H1 (cell line): ENCODE measurements around the gene LRP1. TPM values are rescaled to one million over a fixed set of nuclear protein-coding genes. Genes with fewer than 3 reads are reported as not detected.

Experiments
- CTCF ChIA-PET: fragments of 300-600 bp; sonication (Branson Sonifier 250); formaldehyde crosslinking; loops from one replicate; lab custom pipeline; 2021; ENCODE audit not compliant: partially characterized antibody; lab: Charles Lee
- POLR2A ChIA-PET: fragments of 300-600 bp; sonication (Branson Sonifier 250); formaldehyde crosslinking; loops from one replicate; lab custom pipeline; 2021; ENCODE audit warnings: inconsistent platforms; ENCODE audit not compliant: partially characterized antibody; lab: Charles Lee
- DNase-seq, 2 experiments: peaks; one replicate each; pipeline versions ENCODE4 v3.0.0 to v3.0.0-alpha.2; 2010 to 2022; ENCODE audit warnings: low spot score in 2 of 2, low read depth in 1 of 2, mixed read lengths in 1 of 2
- FAIRE-seq: peaks from 2 replicates; lab custom pipeline; 2011; peaks lifted over from hg19 to GRCh38; lab: Jason Lieb, UNC
- H2AFZ ChIP-seq: 2 replicates; pipeline ENCODE4 v1.8.1; 2012; ENCODE audit warnings: low read length, inconsistent platforms
- H2AK5ac ChIP-seq: 2 replicates; pipeline ENCODE4 v1.6.1; 2013; ENCODE audit warnings: low read depth, low read length
- H2BK120ac ChIP-seq: replicated peaks from 2 replicates; pipeline ENCODE3; 2013; ENCODE audit warnings: low read depth, low read length, inconsistent platforms
- H2BK12ac ChIP-seq: 2 replicates; pipeline ENCODE4 v1.6.1; 2013; ENCODE audit warnings: low read depth, low read length
- H2BK15ac ChIP-seq: 2 replicates; pipeline ENCODE4 v1.6.1; 2013; ENCODE audit warnings: low read length
- H2BK20ac ChIP-seq: 2 replicates; pipeline ENCODE4 v1.6.1; 2013; ENCODE audit warnings: low read length
- H2BK5ac ChIP-seq: 2 replicates; pipeline ENCODE4 v1.6.1; 2013; ENCODE audit warnings: low read depth, low read length
- H3K14ac ChIP-seq: 2 replicates; pipeline ENCODE4 v1.6.1; 2013; ENCODE audit warnings: inconsistent platforms; ENCODE audit not compliant: insufficient read length
- H3K18ac ChIP-seq: 2 replicates; pipeline ENCODE4 v1.6.1; 2013; ENCODE audit warnings: low read length; ENCODE audit errors: extremely low read depth
- H3K23ac ChIP-seq: 2 replicates; pipeline ENCODE4 v1.6.1; 2013; ENCODE audit warnings: inconsistent platforms; ENCODE audit not compliant: insufficient read length
- H3K23me2 ChIP-seq: 2 replicates; pipeline ENCODE4 v1.6.1; 2013; ENCODE audit warnings: low read depth, low read length
- H3K27ac ChIP-seq: 2 replicates; pipeline ENCODE4 v1.6.1; 2011; ENCODE audit warnings: low read depth, low read length, inconsistent platforms
- H3K27me3 ChIP-seq, 4 experiments: replicated peaks in 1 of 4; 1 replicate in 1 of 4; 2 replicates in 3 of 4; pipeline versions ENCODE4 v1.6.1 to v1.8.1; 2011 to 2013; ENCODE audit warnings: low read length in 3 of 4, mild to moderate bottlenecking in 3 of 4, inconsistent platforms in 2 of 4, mixed read lengths in 2 of 4, moderate library complexity in 1 of 4; ENCODE audit not compliant: control insufficient read depth in 3 of 4, insufficient read depth in 3 of 4; ENCODE audit errors: extremely low read depth in 1 of 4
- H3K36me3 ChIP-seq, 4 experiments: 2 replicates each; pipeline versions ENCODE4 v1.6.1 to v1.8.1; 2011 to 2013; ENCODE audit warnings: mild to moderate bottlenecking in 4 of 4, low read length in 3 of 4, moderate library complexity in 2 of 4, control low read depth in 1 of 4, inconsistent platforms in 1 of 4; ENCODE audit not compliant: insufficient read depth in 4 of 4, control insufficient read depth in 2 of 4
- H3K4ac ChIP-seq: replicated peaks from 2 replicates; pipeline ENCODE3; 2013; ENCODE audit warnings: low read length, low read depth, mixed read lengths, inconsistent platforms; ENCODE audit not compliant: insufficient read length
- H3K4me1 ChIP-seq, 4 experiments: replicated peaks in 1 of 4; 1 replicate in 1 of 4; 2 replicates in 3 of 4; pipeline versions ENCODE4 v1.6.1 to v1.8.1; 2011 to 2013; ENCODE audit warnings: low read length in 3 of 4, inconsistent platforms in 2 of 4, mixed read lengths in 1 of 4; ENCODE audit not compliant: insufficient read depth in 4 of 4, control insufficient read depth in 3 of 4
- H3K4me2 ChIP-seq, 2 experiments: 2 replicates each; pipeline versions ENCODE4 v1.6.1 to v1.8.1; 2011 to 2013; ENCODE audit warnings: low read depth in 2 of 2, low read length in 2 of 2, control low read depth in 1 of 2, inconsistent platforms in 1 of 2, mild to moderate bottlenecking in 1 of 2; ENCODE audit not compliant: insufficient read depth in 1 of 2
- H3K4me3 ChIP-seq, 4 experiments: fragments of 200-600, 300-600 bp in 1 of 4; sonication (generic), shearing (Covaris generic), sonication (Bioruptor Twin) in 1 of 4; 2 replicates each; pipeline versions ENCODE4 v1.5.1 to v1.8.1; 2011 to 2016; ENCODE audit warnings: low read length in 4 of 4, low read depth in 3 of 4, control low read depth in 2 of 4, inconsistent platforms in 2 of 4, mild to moderate bottlenecking in 2 of 4, mixed read lengths in 1 of 4, moderate library complexity in 1 of 4; ENCODE audit not compliant: insufficient read depth in 2 of 4; ENCODE audit errors: extremely low read depth in 1 of 4
- H3K56ac ChIP-seq: replicated peaks from 2 replicates; pipeline ENCODE3; 2013; ENCODE audit warnings: low read depth, mild to moderate bottlenecking, mixed read lengths, low read length, inconsistent platforms; ENCODE audit not compliant: insufficient read length
- H3K79me1 ChIP-seq: 2 replicates; pipeline ENCODE4 v1.6.1; 2013; ENCODE audit warnings: low read depth, low read length, control low read depth
- H3K79me2 ChIP-seq, 2 experiments: 2 replicates each; pipeline versions ENCODE4 v1.6.1 to v1.8.1; 2012 to 2013; ENCODE audit warnings: low read length in 2 of 2, mild to moderate bottlenecking in 2 of 2, inconsistent platforms in 1 of 2; ENCODE audit not compliant: insufficient read depth in 2 of 2, control insufficient read depth in 1 of 2
- H3K9ac ChIP-seq, 4 experiments: replicated peaks in 1 of 4; 1 replicate in 1 of 4; 2 replicates in 3 of 4; pipeline versions ENCODE4 v1.6.1 to v1.8.1; 2011 to 2013; ENCODE audit warnings: low read depth in 3 of 4, low read length in 3 of 4, control low read depth in 2 of 4, mild to moderate bottlenecking in 2 of 4, moderate library complexity in 2 of 4, inconsistent platforms in 1 of 4; ENCODE audit errors: extremely low read depth in 1 of 4
- H3K9me3 ChIP-seq, 2 experiments: 2 replicates each; pipeline versions ENCODE4 v1.6.1 to v1.8.1; 2012 to 2013; ENCODE audit warnings: mild to moderate bottlenecking in 2 of 2, moderate library complexity in 2 of 2, control low read depth in 1 of 2, inconsistent platforms in 1 of 2, low read depth in 1 of 2, low read length in 1 of 2, mixed read lengths in 1 of 2; ENCODE audit not compliant: insufficient read depth in 2 of 2
- H4K20me1 ChIP-seq, 2 experiments: replicated peaks in 1 of 2; 2 replicates each; pipeline versions ENCODE3 to v1.8.1; 2011 to 2013; ENCODE audit warnings: inconsistent platforms in 2 of 2, low read length in 2 of 2, mild to moderate bottlenecking in 1 of 2; ENCODE audit not compliant: insufficient read depth in 2 of 2, control insufficient read depth in 1 of 2
- H4K5ac ChIP-seq: 2 replicates; pipeline ENCODE4 v1.6.1; 2013; ENCODE audit warnings: low read length, low read depth, mixed read lengths, inconsistent platforms; ENCODE audit not compliant: insufficient read length
- H4K8ac ChIP-seq: 2 replicates; pipeline ENCODE4 v1.8.0; 2013; ENCODE audit warnings: mild to moderate bottlenecking, moderate library complexity, low read length, inconsistent platforms; ENCODE audit not compliant: insufficient read depth; ENCODE audit errors: extremely low read depth
- H4K91ac ChIP-seq: replicated peaks from 2 replicates; pipeline ENCODE3; 2013; ENCODE audit warnings: low read length, mixed read lengths, inconsistent platforms; ENCODE audit not compliant: insufficient read length
- ATF2 ChIP-seq: IDR thresholded peaks from 2 replicates; pipeline ENCODE4 v1.6.1; 2012; ENCODE audit warnings: low read length, inconsistent platforms
- WGBS, 2 experiments: shearing (Covaris generic) in 1 of 2; methylation state at CpG; one replicate each; pipeline versions ENCODE4 v1.1.6 to v1.1.7; 2013 to 2015; ENCODE audit warnings: low lambda C conversion rate in 2 of 2, mixed read lengths in 2 of 2, inconsistent platforms in 1 of 2, low coverage in 1 of 2, missing lambda C conversion rate in 1 of 2; ENCODE audit not compliant: insufficient replicate concordance in 2 of 2, insufficient coverage in 1 of 2, insufficient read length in 1 of 2; ENCODE audit errors: extremely low coverage in 1 of 2, missing lambda C conversion rate in 1 of 2; 5-methylcytosine and 5-hydroxymethylcytosine counted together
- polyA plus RNA-seq, 7 experiments: library from polyadenylated mRNA; depleted of rRNA in 3 of 7; stranded (reverse) in 5 of 7; unstranded in 2 of 7; fragments of >200 nt in 5 of 7; fragments of 200-250 nt in 2 of 7; gene quantifications; 1 replicate in 5 of 7; 2 replicates in 1 of 7; 4 replicates in 1 of 7; pipeline versions ENCODE4 v1.2.1 to v1.2.3, GENCODE V29; 2011 to 2013; ENCODE audit warnings: missing spikeins in 2 of 7, mixed read lengths in 2 of 7
- total RNA-seq: library from RNA; stranded (reverse); fragmentation: NEBNext Ultra II Directional; extraction: Animal tissue kit (Norgen Biotek cat#: 25700); gene quantifications from 2 replicates; pipeline ENCODE4 v1.2.1, GENCODE V29; 2021

The LRP1 gene
- total and polyA plus RNA-seq, 2 of the 8 experiments (the other 6 are each of a cell fraction or from before 2014, with no cell fraction given) = 35.3 to 92.5 TPM

- no peak for TF ChIP-seq ATF2
- Histone ChIP-seq H4K8ac (no peak overlapping the region; the same call in 1 of the 2 replicates), H3K27ac (no peak overlapping the region), H2BK12ac (no peak overlapping the region), H3K56ac (no peak overlapping the region), H3K18ac (peak overlapping the region; percentile 42; the same call in 1 of the 2 replicates), H3K23ac (no peak overlapping the region), H2AFZ (peak overlapping the region; percentile 52; the same call in 1 of the 2 replicates), H3K4me1 (peaks cover 3 to 31% (median 15%) of the 10 kb centered on the region in 4 experiments), H3K79me2 (no peaks in the 10 kb centered on the region), H3K4me3 (peak overlapping the region in 3 of 4 experiments; percentile 16 to 59 (median 43); a peak in 4 of 8 replicates), H3K36me3 (peaks cover 0 to 3% (median 1%) of the 10 kb centered on the region in 4 experiments; a peak in 1 of 8 replicates), H2BK120ac (no peak overlapping the region), H2AK5ac (0 out of 2 replicates have a peak overlapping the region, but pooled peaks have one; percentile 47), H3K4ac (peak overlapping the region; percentile 39), H3K23me2 (peaks cover 15% of the 10 kb centered on the region), H4K91ac (peak overlapping the region; percentile 40), H4K20me1 (no peaks in the 10 kb centered on the region), H2BK15ac (0 out of 2 replicates have a peak overlapping the region, but pooled peaks have one; percentile 2), H3K9me3 (no peaks in the 10 kb centered on the region), H3K4me2 (peak overlapping the region; percentile 81 to 96), H2BK5ac (peak overlapping the region; percentile 87; the same call in 1 of the 2 replicates), H4K5ac (peak overlapping the region; percentile 31), H3K9ac (no peak overlapping the region), H3K14ac (no peak overlapping the region), H3K79me1 (no peaks in the 10 kb centered on the region), H3K27me3 (no peaks in the 10 kb centered on the region), H2BK20ac (no peak overlapping the region)
- WGBS, 2 experiments = 73% methylated on average over 7 of the region's 7 CpGs; no CpG with 5 or more reads in 1 of the 2 experiments
- no peak for DNase-seq
- CTCF ChIA-PET = interaction anchor here (0.6 to 15.7 kb wide), 10 partner anchors 15 to 292 kb away, joined by 3 to 325 read pairs (median 27); partner anchors contain the start of genes LRP1, NAB2 and ZBTB39
- FAIRE-seq = no peak
- POLR2A ChIA-PET = interaction anchor here (0.9 to 13.0 kb wide), 7 partner anchors 15 to 84 kb away, joined by 3 to 352 read pairs (median 3); partner anchors contain the start of genes LRP1, NAB2 and NEMP1
Measured at GRCh38 chr12:57109207-57110103, 18.8 kb upstream of the LRP1 start.
